ENCODE data around the gene ZBTB46. TPM values are rescaled to one million over a fixed set of nuclear protein-coding genes. Genes with fewer than 3 reads are reported as not detected.

ZBTB46 gene
- total and polyA plus RNA-seq, 2 experiments from 2014 or later = 2.0 to 4.0 TPM

DNA sequence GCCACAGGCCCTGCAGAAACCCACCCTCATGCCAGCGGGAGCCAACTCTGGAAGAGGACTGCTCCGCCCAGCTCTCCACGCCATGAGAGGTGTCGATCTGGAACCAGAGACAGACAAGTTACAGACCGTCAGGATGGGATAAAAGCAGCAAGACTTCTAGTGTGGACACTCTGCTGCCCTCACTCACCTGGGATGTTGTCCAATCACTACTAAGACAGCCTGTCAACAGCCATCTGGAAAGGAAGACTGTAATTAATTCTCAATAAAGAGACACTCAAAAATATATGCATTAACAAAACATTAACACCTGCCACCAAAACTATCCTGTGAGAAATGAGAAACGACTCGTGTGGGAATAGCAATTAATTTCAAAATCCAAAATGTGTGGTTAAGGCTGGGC, 63.2 kb downstream of the ZBTB46 start:
- no peak overlapping the region for H2AFZ ChIP-seq

GRCh38 chr20:63767456-63767855, 63.6 kb downstream of the ZBTB46 start:
- no peak overlapping the region for H3K27ac ChIP-seq
- H3K79me2 ChIP-seq = no peaks in the 10 kb centered on the region
- H3K9me2 ChIP-seq (replicated peaks; ENCODE audit: insufficient read depth) = no peaks in the 10 kb centered on the region
- no peaks in the 10 kb centered on the region for H4K20me1 ChIP-seq (ENCODE audit: insufficient read depth, poor library complexity, severe bottlenecking)
- H3K4me2 ChIP-seq = no peak overlapping the region
- TF ChIP-seq EZH2phosphoT487 (IDR thresholded peaks at IDR 0.05; ENCODE audit: low read depth, severe bottlenecking, unreplicated experiment) (no peak), CTCF (IDR thresholded peaks at IDR 0.05; ENCODE audit: poor library complexity) (no peak), EZH2 (IDR thresholded peaks at IDR 0.05; ENCODE audit: borderline replicate concordance) (no peak)
- H3K27me3 ChIP-seq = no peaks in the 10 kb centered on the region
- no peaks in the 10 kb centered on the region for H3K9me3 ChIP-seq (ENCODE audit: low read depth)
- H2AFZ ChIP-seq = no peak overlapping the region
- H3K4me1 ChIP-seq (ENCODE audit: insufficient read depth) = no peaks in the 10 kb centered on the region
- 87% methylated on average over 16 of the region's 18 CpGs for WGBS (ENCODE audit: low lambda C conversion rate, missing lambda C conversion rate)
- no peak for DNase-seq (ENCODE audit: low spot score)
- no peaks in the 10 kb centered on the region for H3K36me3 ChIP-seq (replicated peaks; ENCODE audit: insufficient read depth, low read depth)
- no peak overlapping the region for H3K4me3 ChIP-seq

More for the DNA sequence above, 63.2 kb downstream of the ZBTB46 start:
- Histone ChIP-seq H3K4me1 (ENCODE audit: insufficient read depth) (no peaks in the 10 kb centered on the region), H3K9me3 (ENCODE audit: low read depth) (no peaks in the 10 kb centered on the region), H4K20me1 (ENCODE audit: insufficient read depth, poor library complexity, severe bottlenecking) (no peaks in the 10 kb centered on the region), H3K27ac (no peak overlapping the region), H3K27me3 (no peaks in the 10 kb centered on the region), H3K4me2 (no peak overlapping the region), H3K79me2 (no peaks in the 10 kb centered on the region), H3K9me2 (replicated peaks; ENCODE audit: insufficient read depth) (no peaks in the 10 kb centered on the region), H3K36me3 (replicated peaks; ENCODE audit: insufficient read depth, low read depth) (no peaks in the 10 kb centered on the region), H3K4me3 (no peak overlapping the region)
- no peak for DNase-seq (ENCODE audit: low spot score)
- 93% methylated on average over 7 of the region's 7 CpGs for WGBS (ENCODE audit: low lambda C conversion rate, missing lambda C conversion rate)
- TF ChIP-seq EZH2 (IDR thresholded peaks at IDR 0.05; ENCODE audit: borderline replicate concordance) = no peak
- TF ChIP-seq CTCF (IDR thresholded peaks at IDR 0.05; ENCODE audit: poor library complexity) = no peak
- TF ChIP-seq EZH2phosphoT487 (IDR thresholded peaks at IDR 0.05; ENCODE audit: low read depth, severe bottlenecking, unreplicated experiment) = no peak

DNA sequence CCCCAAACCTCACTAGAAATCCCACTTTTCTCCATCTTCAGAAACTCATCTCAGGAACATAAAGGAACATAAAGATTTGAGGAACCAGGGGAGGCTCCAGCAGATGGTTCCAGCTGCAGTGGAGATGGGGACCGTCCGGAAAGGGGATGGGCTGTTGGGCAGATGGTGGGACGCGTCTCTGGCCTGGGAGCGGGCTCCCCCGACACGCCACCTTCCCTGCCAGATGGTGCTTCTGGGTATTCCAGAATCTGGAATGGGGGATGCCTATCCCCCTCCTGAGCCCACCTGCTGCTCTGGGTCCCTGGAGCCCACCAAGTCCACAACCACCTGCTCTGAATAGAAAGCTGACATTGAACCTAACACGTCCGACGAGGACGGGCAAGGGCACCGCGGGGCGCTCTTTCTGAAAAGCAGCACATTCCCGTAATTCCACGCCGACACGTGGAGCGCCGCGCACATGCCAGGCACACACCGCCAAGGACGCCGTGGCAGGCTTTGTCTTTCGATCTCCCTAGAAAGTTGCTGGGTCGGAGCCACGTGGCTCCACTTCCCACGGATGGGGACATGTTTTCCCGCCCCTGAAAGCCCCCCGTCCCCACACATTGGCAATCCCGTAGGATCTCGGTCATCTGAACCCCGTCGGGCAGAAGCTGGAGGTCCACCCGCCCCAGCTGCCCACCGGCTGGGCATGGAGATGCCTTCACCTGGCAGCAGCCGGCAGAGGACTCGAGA, 64.2 kb downstream of the ZBTB46 start:
- no peaks in the 10 kb centered on the region for H3K27me3 ChIP-seq
- no peaks in the 10 kb centered on the region for H3K36me3 ChIP-seq (replicated peaks; ENCODE audit: insufficient read depth, low read depth)
- H3K27ac ChIP-seq = no peak overlapping the region
- TF ChIP-seq CTCF (IDR thresholded peaks at IDR 0.05; ENCODE audit: poor library complexity) (no peak), EZH2 (IDR thresholded peaks at IDR 0.05; ENCODE audit: borderline replicate concordance) (no peak), EZH2phosphoT487 (IDR thresholded peaks at IDR 0.05; ENCODE audit: low read depth, severe bottlenecking, unreplicated experiment) (no peak)
- no peaks in the 10 kb centered on the region for H3K4me1 ChIP-seq (ENCODE audit: insufficient read depth)
- DNase-seq (ENCODE audit: low spot score) = no peak
- H3K4me2 ChIP-seq = no peak overlapping the region
- no peak overlapping the region for H2AFZ ChIP-seq
- H3K79me2 ChIP-seq = no peaks in the 10 kb centered on the region
- H4K20me1 ChIP-seq (ENCODE audit: insufficient read depth, poor library complexity, severe bottlenecking) = no peaks in the 10 kb centered on the region
- WGBS (ENCODE audit: low lambda C conversion rate, missing lambda C conversion rate) = 97% methylated on average over 26 of the region's 38 CpGs
- H3K9me3 ChIP-seq (ENCODE audit: low read depth) = no peaks in the 10 kb centered on the region
- H3K9me2 ChIP-seq (replicated peaks; ENCODE audit: insufficient read depth) = no peaks in the 10 kb centered on the region
- no peak overlapping the region for H3K4me3 ChIP-seq

Data from hepatocyte (in vitro differentiated cells).